ENCODE measurements around the gene MED17. TPM values are rescaled to one million over a fixed set of nuclear protein-coding genes. Genes with fewer than 3 reads are reported as not detected.

Gene MED17
- total RNA-seq, 1 donor from 2014 or later, result 53.3 TPM

- H3K27me3 Mint-ChIP-seq, result no peaks in the 10 kb centered on the region
- peaks cover 12% of the 10 kb centered on the region for H3K4me1 Mint-ChIP-seq (ENCODE audit: unreplicated experiment)
- peaks cover 3% of the 10 kb centered on the region for H3K36me3 Mint-ChIP-seq
- no peaks in the 10 kb centered on the region for H3K9me3 Mint-ChIP-seq
- TF ChIP-seq CTCF (conservative IDR thresholded peaks at IDR 0.05), result no peak
- H3K4me3 Mint-ChIP-seq, result no peak overlapping the region
- DNase-seq (ENCODE audit: extremely low spot score, unreplicated experiment), result no peak
- no peak overlapping the region for H3K27ac Mint-ChIP-seq
These were observed 38.0 kb upstream of the MED17 start for GRCh38 chr11:93746101-93746500.

GRCh38 chr11:93747122-93747521, 37.0 kb upstream of the MED17 start:
- Mint-ChIP-seq H3K27me3 (no peaks in the 10 kb centered on the region), H3K36me3 (peaks cover 4% of the 10 kb centered on the region), H3K9me3 (no peaks in the 10 kb centered on the region), H3K27ac (no peak overlapping the region), H3K4me3 (no peak overlapping the region), H3K4me1 (ENCODE audit: unreplicated experiment) (peaks cover 12% of the 10 kb centered on the region)
- TF ChIP-seq CTCF (conservative IDR thresholded peaks at IDR 0.05), result no peak
- DNase-seq (ENCODE audit: extremely low spot score, unreplicated experiment), result no peak

- no peak for DNase-seq (ENCODE audit: extremely low spot score, unreplicated experiment)
- no peak for TF ChIP-seq CTCF (conservative IDR thresholded peaks at IDR 0.05)
- Mint-ChIP-seq H3K9me3 (no peaks in the 10 kb centered on the region), H3K4me1 (ENCODE audit: unreplicated experiment) (peaks cover 3% of the 10 kb centered on the region), H3K27ac (no peak overlapping the region), H3K27me3 (no peaks in the 10 kb centered on the region), H3K4me3 (no peak overlapping the region), H3K36me3 (peaks cover 11% of the 10 kb centered on the region)
These were observed 33.1 kb upstream of the MED17 start for GRCh38 chr11:93751001-93751400.

GRCh38 chr11:93753241-93753640, 30.8 kb upstream of the MED17 start:
- H3K4me1 Mint-ChIP-seq (ENCODE audit: unreplicated experiment), result no peaks in the 10 kb centered on the region
- no peak overlapping the region for H3K27ac Mint-ChIP-seq
- H3K27me3 Mint-ChIP-seq, result no peaks in the 10 kb centered on the region
- H3K4me3 Mint-ChIP-seq, result no peak overlapping the region
- H3K36me3 Mint-ChIP-seq, result peaks cover 11% of the 10 kb centered on the region
- no peak for DNase-seq (ENCODE audit: extremely low spot score, unreplicated experiment)
- no peaks in the 10 kb centered on the region for H3K9me3 Mint-ChIP-seq
- no peak for TF ChIP-seq CTCF (conservative IDR thresholded peaks at IDR 0.05)

GRCh38 chr11:93756748-93757147, 27.3 kb upstream of the MED17 start:
- Mint-ChIP-seq H3K9me3 (no peaks in the 10 kb centered on the region), H3K27ac (no peak overlapping the region), H3K36me3 (peaks cover 22% of the 10 kb centered on the region), H3K4me1 (ENCODE audit: unreplicated experiment) (no peaks in the 10 kb centered on the region), H3K4me3 (no peak overlapping the region), H3K27me3 (no peaks in the 10 kb centered on the region)
- no peak for TF ChIP-seq CTCF (conservative IDR thresholded peaks at IDR 0.05)
- no peak for DNase-seq (ENCODE audit: extremely low spot score, unreplicated experiment)

GRCh38 chr11:93757301-93757700, 26.8 kb upstream of the MED17 start:
- H3K9me3 Mint-ChIP-seq, result no peaks in the 10 kb centered on the region
- no peaks in the 10 kb centered on the region for H3K4me1 Mint-ChIP-seq (ENCODE audit: unreplicated experiment)
- H3K4me3 Mint-ChIP-seq, result no peak overlapping the region
- H3K36me3 Mint-ChIP-seq, result peaks cover 19% of the 10 kb centered on the region
- H3K27ac Mint-ChIP-seq, result no peak overlapping the region
- no peak for DNase-seq (ENCODE audit: extremely low spot score, unreplicated experiment)
- TF ChIP-seq CTCF (conservative IDR thresholded peaks at IDR 0.05), result no peak
- no peaks in the 10 kb centered on the region for H3K27me3 Mint-ChIP-seq

Data from type B pancreatic cell (in vitro differentiated cells).